GM19328 (cell line): ENCODE results near the gene ADGRG3.

Source experiments
- ATAC-seq: cut with Tn5 transposase; IDR thresholded peaks from one replicate; pipeline ENCODE4 v1.9.1; 2021; ENCODE audit warnings: mild to moderate bottlenecking, moderate library complexity; ENCODE audit not compliant: unreplicated experiment

The ADGRG3 gene

GRCh38 chr16:57679016-57679415, 10.9 kb downstream of the ADGRG3 start:
- ATAC-seq, result no peak

GRCh38 chr16:57679767-57680482, 11.8 kb downstream of the ADGRG3 start:
- no peak for ATAC-seq

- ATAC-seq, result no peak
These were observed 12.8 kb downstream of the ADGRG3 start for GRCh38 chr16:57680842-57681375.

GRCh38 chr16:57681950-57682728, 14.0 kb downstream of the ADGRG3 start:
- no peak for ATAC-seq

GRCh38 chr16:57682809-57683635, 14.9 kb downstream of the ADGRG3 start:
- ATAC-seq, result no peak

- ATAC-seq, result no peak
These were observed 15.8 kb downstream of the ADGRG3 start for GRCh38 chr16:57683636-57684545.

GRCh38 chr16:57684626-57685358, 16.7 kb downstream of the ADGRG3 start:
- ATAC-seq, result no peak

- ATAC-seq, result no peak
These were observed 17.5 kb downstream of the ADGRG3 start for GRCh38 chr16:57685633-57686032.

GRCh38 chr16:57686577-57686976, 18.5 kb downstream of the ADGRG3 start:
- no peak for ATAC-seq

- no peak for ATAC-seq
These were observed 19.3 kb downstream of the ADGRG3 start for GRCh38 chr16:57687363-57687929.

GRCh38 chr16:57688487-57688986, 20.4 kb downstream of the ADGRG3 start:
- no peak for ATAC-seq

- ATAC-seq, result no peak
These were observed 21.1 kb downstream of the ADGRG3 start for GRCh38 chr16:57688987-57689761.

GRCh38 chr16:57689762-57690558, 21.9 kb downstream of the ADGRG3 start:
- no peak for ATAC-seq

- no peak for ATAC-seq
These were observed 22.8 kb downstream of the ADGRG3 start for GRCh38 chr16:57690782-57691471.

GRCh38 chr16:57692636-57693035, 24.5 kb downstream of the ADGRG3 start:
- no peak for ATAC-seq

- no peak for ATAC-seq
These were observed 25.4 kb downstream of the ADGRG3 start for GRCh38 chr16:57693550-57693949.

GRCh38 chr16:57694231-57694724, 26.2 kb downstream of the ADGRG3 start:
- ATAC-seq, result no peak
